Activated T-cell treated with anti-CD3 and anti-CD28 coated beads, Interleukin-2, amount 50 U/mL, for 48 hours (primary cell): ENCODE results near the gene GALNT8.

Experiments used
- DNase-seq, 2 experiments: peaks; one replicate each; pipeline ENCODE4 v3.0.0-alpha.2; 2020

The GALNT8 gene

DNA sequence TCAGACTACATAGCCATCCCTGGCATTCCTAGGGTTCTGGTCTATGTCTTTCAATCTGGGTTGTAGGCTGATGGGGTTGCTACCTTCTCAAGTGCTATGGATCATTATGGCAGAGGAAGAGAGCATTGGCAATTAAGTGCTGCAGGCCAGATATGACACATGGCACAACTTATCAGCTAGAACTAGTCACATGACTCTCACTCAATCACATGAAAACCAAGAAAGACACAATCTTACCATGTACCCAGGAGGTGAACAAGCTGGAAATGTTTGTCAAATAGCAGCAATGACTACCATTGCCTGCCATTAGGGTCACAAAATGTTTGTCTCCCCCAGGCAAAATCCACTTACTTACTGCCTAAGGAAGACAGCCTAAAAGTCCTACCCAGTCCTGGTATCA, 80.4 kb downstream of the GALNT8 start:
- no peak for DNase-seq

DNA sequence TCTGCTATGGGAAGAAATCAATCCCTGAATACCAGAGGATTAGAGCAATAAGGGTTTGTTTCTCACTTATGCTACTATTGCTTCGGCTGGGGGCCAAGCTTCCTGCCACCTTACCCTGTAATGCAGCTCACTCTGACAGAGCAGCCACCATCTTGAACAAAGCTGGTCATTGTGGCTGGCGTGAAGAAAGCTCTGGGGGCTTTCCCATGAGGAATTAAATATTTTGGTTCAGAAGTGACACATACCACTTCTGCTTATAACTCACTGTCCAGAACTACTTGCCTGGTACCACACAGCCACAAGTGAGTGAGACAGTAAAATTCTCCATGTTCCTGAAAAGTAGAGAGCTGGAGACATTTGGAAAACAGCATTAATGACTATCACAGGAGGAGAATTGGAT, 82.6 kb downstream of the GALNT8 start:
- no peak for DNase-seq

DNA sequence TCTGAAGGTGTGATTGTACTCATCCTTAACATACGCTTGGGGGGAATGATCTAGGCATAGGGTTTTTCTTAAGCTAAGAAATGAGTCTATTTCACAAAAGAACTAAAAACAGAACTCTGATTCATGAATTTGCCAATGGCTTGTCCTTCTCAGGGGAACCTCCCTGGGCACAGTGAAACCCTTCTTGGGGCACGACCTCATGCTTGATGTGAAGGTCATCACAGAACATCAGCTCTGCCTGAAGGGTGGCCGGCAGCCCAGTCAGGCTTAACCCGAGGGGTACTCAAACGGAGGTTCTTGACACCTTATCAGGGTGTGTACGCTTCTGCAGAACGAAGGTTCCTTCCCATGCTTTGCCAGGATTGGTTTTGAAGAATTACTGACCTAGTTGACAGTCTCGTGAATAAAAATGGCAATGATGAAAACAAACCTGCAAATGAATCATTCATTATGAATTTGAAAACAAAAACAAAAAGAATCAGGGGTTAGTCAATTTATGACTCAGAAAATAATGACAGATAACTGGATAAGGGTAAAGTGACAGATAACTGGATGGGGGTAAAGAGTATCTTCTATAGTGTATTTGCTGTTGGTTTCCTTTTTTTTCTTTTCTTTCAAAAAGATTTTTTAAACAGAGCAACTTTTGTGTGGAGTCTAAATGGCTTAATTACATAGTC, 86.4 kb downstream of the GALNT8 start:
- DNase-seq = peak; percentile 51 to 54

DNA sequence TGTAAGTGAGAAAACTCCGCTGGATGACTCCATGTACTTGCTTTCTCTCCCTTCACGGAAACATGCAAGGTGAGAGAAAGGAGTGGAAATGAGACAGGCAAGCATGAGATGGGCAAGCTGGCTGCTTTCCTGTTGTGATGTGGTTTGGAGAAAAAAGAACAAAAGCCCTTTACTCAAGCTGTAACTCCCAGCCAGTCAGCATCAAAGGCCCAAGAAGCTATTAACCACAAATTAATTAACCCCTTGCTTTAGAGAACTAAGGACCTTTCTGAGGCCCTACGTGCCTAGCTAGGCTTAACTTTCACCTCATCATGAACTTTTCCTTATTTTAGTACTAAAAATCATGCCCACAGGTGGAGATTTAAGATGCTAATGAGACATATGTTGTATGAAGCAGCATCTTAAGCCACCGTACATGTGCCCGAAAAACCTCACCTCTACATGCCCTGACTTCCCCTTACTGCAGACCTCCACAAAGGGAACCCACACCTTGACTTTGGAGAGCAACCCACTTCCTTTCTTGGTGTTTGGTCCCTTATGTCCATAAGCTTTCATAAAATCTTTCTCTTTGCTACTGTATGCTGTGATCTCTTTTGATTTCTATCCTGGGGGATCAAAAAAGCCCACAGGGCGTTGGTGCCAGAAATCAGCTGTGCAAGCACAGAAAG, 87.0 kb downstream of the GALNT8 start:
- DNase-seq = no peak

DNA sequence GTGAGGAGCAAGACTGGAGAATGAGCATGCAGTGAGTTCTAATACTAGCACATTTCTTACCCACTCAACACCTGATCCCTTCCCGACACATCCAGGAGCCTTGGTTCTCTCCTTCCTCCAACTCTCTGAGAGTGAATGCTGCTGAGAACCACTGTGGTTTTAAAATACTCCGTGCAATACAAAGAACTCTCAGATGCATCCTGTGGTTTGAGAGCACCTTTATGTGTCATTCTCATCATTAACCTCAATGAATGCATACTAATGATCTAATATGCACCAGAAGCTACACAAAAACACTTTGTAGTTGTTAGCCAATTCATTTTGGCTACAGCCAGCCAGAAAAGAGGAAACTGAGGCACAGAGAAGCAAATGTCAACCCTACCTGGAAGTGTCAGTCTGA, 87.6 kb downstream of the GALNT8 start:
- DNase-seq = no peak

DNA sequence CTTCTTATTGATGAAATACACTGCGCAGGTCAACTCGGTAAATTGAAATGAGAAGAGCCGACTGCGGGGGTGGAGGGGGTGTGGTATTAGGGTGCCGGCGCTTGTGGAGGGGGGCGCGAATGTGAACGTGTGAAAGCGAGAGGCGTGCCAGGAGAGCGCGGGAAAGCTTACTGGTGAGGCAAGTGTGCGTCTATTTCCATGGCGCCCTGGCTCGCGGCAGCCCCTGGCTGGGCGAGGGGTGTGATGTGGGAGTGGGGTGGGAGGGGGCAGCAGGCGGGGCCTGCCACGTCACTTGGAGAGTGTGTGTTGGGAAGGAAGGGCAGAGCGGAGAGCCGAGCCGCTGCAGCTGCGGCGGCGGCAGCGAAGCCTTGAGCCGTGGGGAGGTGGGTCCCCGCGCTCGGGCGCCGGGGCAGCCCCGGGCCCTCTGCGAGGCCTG, 88.8 kb downstream of the GALNT8 start:
- DNase-seq = no peak

DNA sequence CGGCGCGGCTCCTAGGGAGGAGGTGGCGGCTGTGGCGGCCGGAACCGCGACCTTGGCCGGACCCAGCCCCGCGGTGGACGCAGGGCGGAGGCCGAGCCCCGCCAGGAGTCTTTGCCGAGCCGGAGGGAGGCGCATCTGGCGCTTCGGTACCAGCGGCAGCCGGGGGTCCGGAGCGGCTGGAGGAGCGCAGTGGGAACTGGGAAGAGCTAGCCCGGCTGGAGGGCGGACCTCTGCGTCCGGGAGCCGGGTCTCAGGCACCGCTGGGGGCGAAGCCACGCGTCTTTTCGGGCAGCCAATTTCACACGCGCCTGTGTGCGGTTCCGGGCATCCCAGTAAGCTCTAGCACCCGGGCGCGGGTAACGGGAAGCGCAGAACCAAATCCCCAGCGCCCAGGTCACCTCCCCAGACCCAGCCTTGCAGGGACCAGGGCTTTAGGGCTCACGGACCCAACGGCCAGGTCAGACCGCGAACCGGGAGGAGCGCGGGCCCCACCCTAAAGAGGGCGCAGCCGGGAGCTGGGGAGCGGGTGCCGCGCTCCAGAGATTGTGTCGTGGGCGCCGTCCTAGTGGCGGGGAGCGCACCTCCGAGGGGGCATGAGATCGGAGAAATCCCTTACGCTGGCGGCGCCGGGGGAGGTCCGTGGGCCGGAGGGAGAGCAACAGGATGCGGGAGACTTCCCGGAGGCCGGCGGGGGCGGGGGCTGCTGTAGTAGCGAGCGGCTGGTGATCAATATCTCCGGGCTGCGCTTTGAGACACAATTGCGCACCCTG, 89.4 kb downstream of the GALNT8 start:
- no peak for DNase-seq

DNA sequence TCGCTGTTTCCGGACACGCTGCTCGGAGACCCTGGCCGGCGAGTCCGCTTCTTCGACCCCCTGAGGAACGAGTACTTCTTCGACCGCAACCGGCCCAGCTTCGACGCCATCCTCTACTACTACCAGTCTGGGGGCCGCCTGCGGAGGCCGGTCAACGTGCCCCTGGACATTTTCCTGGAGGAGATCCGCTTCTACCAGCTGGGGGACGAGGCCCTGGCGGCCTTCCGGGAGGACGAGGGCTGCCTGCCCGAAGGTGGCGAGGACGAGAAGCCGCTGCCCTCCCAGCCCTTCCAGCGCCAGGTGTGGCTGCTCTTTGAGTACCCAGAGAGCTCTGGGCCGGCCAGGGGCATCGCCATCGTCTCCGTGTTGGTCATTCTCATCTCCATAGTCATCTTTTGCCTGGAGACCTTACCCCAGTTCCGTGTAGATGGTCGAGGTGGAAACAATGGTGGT, 90.0 kb downstream of the GALNT8 start:
- no peak for DNase-seq

DNA sequence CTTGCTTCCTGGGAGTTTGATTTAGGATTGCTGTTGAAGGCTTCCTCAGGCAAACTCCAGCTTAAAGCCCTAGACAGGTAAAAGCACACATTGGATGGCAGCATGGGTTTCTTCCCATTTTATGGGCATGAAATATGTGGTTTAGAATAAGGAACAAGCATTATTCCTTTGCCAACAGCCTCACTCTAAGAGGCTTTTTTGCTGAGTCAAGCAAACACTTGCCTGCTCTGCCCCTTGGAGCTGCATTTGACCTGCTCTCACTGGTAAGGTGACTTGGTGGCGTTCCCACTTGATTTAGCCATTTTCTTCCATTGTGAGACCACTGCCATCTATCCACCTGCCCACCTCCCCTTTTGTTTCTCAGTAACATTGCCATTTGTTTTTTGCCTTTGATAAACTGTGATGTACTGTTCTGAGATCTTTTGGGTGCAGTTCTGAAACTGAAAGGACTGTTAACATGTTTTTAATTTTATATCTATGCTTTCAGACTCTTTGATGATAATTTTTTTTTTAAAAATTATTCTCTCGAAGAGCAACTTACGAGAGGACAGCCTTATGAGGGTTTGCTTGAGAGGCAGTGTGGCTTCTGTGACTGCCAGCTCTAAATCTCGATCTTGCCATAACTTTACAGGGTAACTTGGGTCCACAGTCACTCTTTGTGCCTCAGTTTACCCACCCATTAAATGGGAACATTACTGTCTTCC, 92.6 kb downstream of the GALNT8 start:
- no peak for DNase-seq

DNA sequence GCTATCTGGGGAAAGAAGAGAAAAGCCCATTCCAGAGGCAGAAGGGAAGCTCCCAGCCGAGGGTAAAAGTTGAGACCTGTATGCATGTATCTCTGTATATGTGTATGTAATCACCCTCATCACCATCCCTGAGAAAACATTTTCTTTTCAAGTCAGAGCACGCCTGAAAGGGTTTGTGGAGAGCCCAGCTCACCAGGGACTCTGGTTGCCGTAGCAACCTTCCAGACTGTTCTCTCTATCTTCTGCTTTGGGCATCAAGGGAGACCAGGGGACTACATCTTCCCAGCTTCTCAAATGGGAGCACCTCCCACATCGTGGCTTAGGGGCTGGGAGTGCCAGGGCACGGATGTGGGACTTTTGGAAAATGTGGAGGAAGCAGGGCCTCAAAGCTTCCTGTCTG, 93.5 kb downstream of the GALNT8 start:
- no peak for DNase-seq

DNA sequence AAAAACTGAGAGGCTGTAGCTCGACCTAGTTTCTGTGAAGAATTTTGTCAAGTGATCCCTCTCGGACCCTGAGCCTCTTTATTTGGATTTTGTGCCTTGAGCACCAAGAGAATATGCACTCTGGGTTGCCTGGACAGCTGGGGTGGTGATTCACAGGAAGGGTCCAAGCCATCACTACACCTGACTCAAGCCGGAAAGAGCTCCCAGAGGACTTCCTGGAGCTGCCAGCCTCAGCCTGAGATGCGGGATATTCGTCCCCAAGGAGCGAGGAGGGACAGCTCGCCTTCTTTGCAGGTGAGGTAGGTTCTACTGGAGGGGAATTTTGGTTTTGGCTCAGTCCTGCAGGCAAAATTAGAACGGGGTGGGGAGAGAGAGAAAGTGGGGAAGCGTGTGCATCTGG, 94.3 kb downstream of the GALNT8 start:
- DNase-seq = no peak

DNA sequence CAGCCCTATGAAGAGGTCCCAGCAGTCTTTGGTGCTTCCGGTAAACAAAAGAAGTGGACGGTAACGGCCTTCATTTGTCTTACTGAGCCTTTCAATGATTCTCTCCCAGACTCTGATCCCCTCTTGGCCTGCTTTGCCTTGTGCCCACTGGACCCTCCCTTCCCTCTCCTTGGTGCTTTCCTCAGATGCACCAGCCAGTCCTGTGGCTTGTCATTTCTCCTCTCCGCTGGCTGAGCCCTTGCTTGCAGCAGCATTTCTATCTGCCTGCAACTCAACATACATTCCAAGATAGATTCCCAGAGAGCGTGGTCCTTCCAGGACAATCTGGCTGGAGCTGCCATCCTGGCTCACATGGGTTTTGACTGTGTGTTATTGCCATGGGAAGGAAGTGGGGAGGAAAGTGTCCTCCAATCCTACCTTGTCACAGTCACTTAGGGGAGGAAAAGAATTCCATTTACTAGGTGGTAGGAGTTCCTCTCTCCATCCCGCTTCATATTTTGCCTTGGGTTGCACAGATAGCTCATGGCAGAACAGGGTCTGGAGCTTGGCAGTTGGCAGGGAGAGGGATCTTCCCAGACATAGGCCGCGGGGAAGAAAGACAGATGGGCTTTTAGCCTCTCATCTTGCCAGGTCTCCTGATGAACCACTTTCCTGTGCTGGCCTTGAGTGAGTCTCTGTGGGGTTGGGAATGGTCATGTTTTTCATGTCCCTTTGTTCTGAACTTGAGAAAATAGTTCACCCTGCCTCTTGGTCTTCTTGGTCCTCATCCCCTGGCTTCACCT, 96.7 kb downstream of the GALNT8 start:
- no peak for DNase-seq

DNA sequence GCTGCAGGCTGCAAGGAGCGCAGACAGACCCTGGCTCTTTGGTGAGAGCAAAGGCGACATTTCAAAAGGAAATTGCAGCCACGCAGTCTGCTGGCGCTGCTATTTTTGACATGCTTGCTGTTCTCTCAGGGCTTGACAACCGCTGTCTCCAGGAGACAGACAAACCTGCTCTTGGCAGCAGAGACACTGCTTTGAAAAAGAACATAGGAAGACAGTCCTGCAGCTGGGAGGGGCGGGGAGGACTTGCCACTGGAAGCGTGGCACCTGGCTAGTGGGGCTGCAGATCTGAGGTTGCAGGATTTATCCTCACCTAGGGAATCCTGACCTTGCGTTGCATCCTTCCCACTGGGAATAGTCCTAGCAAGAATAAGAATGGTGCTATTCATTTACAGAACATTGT, 97.7 kb downstream of the GALNT8 start:
- no peak for DNase-seq

DNA sequence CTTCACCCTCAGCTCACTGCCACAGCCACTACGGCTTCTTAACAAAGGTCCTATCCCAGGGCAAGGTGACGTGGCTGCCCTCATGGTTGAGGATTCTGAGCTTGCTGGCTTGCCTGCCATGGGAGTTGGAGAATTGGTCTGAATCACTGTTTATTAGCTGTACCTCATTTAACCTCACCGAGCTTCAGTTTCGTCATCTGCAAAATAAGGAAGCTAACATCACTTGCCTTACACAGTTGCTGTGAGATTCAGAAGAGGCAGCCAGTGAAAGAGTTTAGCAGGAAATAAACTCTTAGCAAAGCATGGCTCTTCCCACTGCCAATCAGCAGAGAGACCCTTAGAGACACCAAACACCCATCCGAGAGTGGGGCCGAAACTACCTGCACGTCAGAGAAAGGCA, 99.5 kb downstream of the GALNT8 start:
- no peak for DNase-seq

DNA sequence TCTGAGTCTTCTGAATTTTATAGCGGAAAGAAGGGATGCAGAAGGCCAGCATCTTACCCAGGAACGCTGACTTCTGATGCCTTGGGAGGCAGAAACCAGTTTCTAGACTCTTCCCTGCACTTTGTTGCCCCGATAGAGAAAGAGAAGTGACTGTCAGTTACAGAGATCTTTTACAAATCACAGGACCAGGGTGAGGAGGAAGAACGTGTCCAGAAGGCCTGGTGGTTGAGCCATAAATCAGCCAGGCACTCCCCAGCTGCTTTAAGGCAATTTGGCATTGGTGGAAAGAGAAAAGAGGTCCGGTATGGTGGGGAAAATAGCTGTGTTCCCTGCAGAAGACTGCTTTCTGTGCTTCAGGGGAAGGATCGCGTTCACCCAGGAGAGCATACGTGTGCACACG, 100.8 kb downstream of the GALNT8 start:
- DNase-seq = no peak
